ENCODE data around the gene SPATA13.

The SPATA13 gene

GRCh38 chr13:24128112-24128511 is 32.4 kb upstream of the SPATA13 start:
- H3K36me3 ChIP-seq: no peaks in the 10 kb centered on the region
- no peaks in the 10 kb centered on the region for H3K9me3 ChIP-seq
- H3K4me3 ChIP-seq (ENCODE audit: low read depth in 1 of 2, low read length in 1 of 2): no peak overlapping the region
- no peaks in the 10 kb centered on the region for H3K4me1 ChIP-seq (ENCODE audit: control insufficient read depth in 1 of 2, insufficient read depth in 1 of 2, low read depth in 1 of 2, low read length in 1 of 2)
- H3K27ac ChIP-seq: no peak overlapping the region
- TF ChIP-seq, protein P1, sequence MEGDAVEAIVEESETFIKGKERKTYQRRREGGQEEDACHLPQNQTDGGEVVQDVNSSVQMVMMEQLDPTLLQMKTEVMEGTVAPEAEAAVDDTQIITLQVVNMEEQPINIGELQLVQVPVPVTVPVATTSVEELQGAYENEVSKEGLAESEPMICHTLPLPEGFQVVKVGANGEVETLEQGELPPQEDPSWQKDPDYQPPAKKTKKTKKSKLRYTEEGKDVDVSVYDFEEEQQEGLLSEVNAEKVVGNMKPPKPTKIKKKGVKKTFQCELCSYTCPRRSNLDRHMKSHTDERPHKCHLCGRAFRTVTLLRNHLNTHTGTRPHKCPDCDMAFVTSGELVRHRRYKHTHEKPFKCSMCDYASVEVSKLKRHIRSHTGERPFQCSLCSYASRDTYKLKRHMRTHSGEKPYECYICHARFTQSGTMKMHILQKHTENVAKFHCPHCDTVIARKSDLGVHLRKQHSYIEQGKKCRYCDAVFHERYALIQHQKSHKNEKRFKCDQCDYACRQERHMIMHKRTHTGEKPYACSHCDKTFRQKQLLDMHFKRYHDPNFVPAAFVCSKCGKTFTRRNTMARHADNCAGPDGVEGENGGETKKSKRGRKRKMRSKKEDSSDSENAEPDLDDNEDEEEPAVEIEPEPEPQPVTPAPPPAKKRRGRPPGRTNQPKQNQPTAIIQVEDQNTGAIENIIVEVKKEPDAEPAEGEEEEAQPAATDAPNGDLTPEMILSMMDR (IDR thresholded peaks at IDR 0.05): no peak
- H3K27me3 ChIP-seq: peaks cover 19% of the 10 kb centered on the region

- Histone ChIP-seq H3K4me1 (ENCODE audit: control insufficient read depth in 1 of 2, insufficient read depth in 1 of 2, low read depth in 1 of 2, low read length in 1 of 2) (no peaks in the 10 kb centered on the region), H3K36me3 (no peaks in the 10 kb centered on the region), H3K9me3 (no peaks in the 10 kb centered on the region), H3K27me3 (peaks cover 19% of the 10 kb centered on the region), H3K27ac (no peak overlapping the region), H3K4me3 (ENCODE audit: low read depth in 1 of 2, low read length in 1 of 2) (no peak overlapping the region)
- TF ChIP-seq, protein P1 (IDR thresholded peaks at IDR 0.05): no peak
Measured at GRCh38 chr13:24128962-24129361, 31.6 kb upstream of the SPATA13 start.

- Histone ChIP-seq H3K27me3 (peaks cover 19% of the 10 kb centered on the region), H3K36me3 (no peaks in the 10 kb centered on the region), H3K9me3 (no peaks in the 10 kb centered on the region), H3K4me1 (ENCODE audit: control insufficient read depth in 1 of 2, insufficient read depth in 1 of 2, low read depth in 1 of 2, low read length in 1 of 2) (no peaks in the 10 kb centered on the region), H3K27ac (no peak overlapping the region), H3K4me3 (ENCODE audit: low read depth in 1 of 2, low read length in 1 of 2) (no peak overlapping the region)
- TF ChIP-seq, protein P1 (IDR thresholded peaks at IDR 0.05): no peak
Measured at GRCh38 chr13:24129914-24130774, 30.4 kb upstream of the SPATA13 start.

GRCh38 chr13:24131749-24132148 is 28.8 kb upstream of the SPATA13 start:
- Histone ChIP-seq H3K9me3 (no peaks in the 10 kb centered on the region), H3K4me1 (ENCODE audit: control insufficient read depth in 1 of 2, insufficient read depth in 1 of 2, low read depth in 1 of 2, low read length in 1 of 2) (no peaks in the 10 kb centered on the region), H3K36me3 (no peaks in the 10 kb centered on the region), H3K27me3 (peaks cover 19% of the 10 kb centered on the region), H3K4me3 (ENCODE audit: low read depth in 1 of 2, low read length in 1 of 2) (no peak overlapping the region), H3K27ac (no peak overlapping the region)
- TF ChIP-seq, protein P1 (IDR thresholded peaks at IDR 0.05): no peak

GRCh38 chr13:24133021-24133795 is 27.3 kb upstream of the SPATA13 start:
- no peaks in the 10 kb centered on the region for H3K4me1 ChIP-seq (ENCODE audit: control insufficient read depth in 1 of 2, insufficient read depth in 1 of 2, low read depth in 1 of 2, low read length in 1 of 2)
- H3K27me3 ChIP-seq: peaks cover 19% of the 10 kb centered on the region
- TF ChIP-seq, protein P1 (IDR thresholded peaks at IDR 0.05): no peak

More at GRCh38 chr13:24133021-24133795, 27.3 kb upstream of the SPATA13 start:
- no peaks in the 10 kb centered on the region for H3K9me3 ChIP-seq
- no peak overlapping the region for H3K4me3 ChIP-seq (ENCODE audit: low read depth in 1 of 2, low read length in 1 of 2)
- H3K27ac ChIP-seq: no peak overlapping the region
- no peaks in the 10 kb centered on the region for H3K36me3 ChIP-seq

All from neutrophil (primary cell).